ENCODE data around the gene C1QTNF9B.

Gene C1QTNF9B

GRCh38 chr13:23844132-23844531 is 53.2 kb downstream of the C1QTNF9B start:
- ATAC-seq (replicated peaks) (no peak), DNase-seq (no peak)
- Mint-ChIP-seq H3K9me3 (no peaks in the 10 kb centered on the region), H3K36me3 (ENCODE audit: insufficient read depth) (peaks cover 3% of the 10 kb centered on the region), H3K27me3 (no peaks in the 10 kb centered on the region), H3K4me3 (no peak overlapping the region), H3K27ac (peak overlapping the region in 1 of 2 donors; percentile 6), H3K4me1 (ENCODE audit: low read depth in 2 of 2) (peaks cover 5 to 11% of the 10 kb centered on the region in 2 donors)

- Mint-ChIP-seq H3K27me3 (no peaks in the 10 kb centered on the region), H3K4me3 (no peak overlapping the region), H3K36me3 (ENCODE audit: insufficient read depth) (peaks cover 3% of the 10 kb centered on the region), H3K4me1 (ENCODE audit: low read depth in 2 of 2) (peaks cover 5 to 11% of the 10 kb centered on the region in 2 donors), H3K27ac (peak overlapping the region; percentile 6 to 10), H3K9me3 (no peaks in the 10 kb centered on the region)
- DNase-seq (no peak), ATAC-seq (replicated peaks) (no peak)
Measured at GRCh38 chr13:23843436-23843835, 53.9 kb downstream of the C1QTNF9B start.

GRCh38 chr13:23842406-23842805 is 54.9 kb downstream of the C1QTNF9B start:
- H3K27me3 Mint-ChIP-seq = no peaks in the 10 kb centered on the region
- H3K27ac Mint-ChIP-seq = no peak overlapping the region
- H3K9me3 Mint-ChIP-seq = no peaks in the 10 kb centered on the region

More at GRCh38 chr13:23842406-23842805, 54.9 kb downstream of the C1QTNF9B start:
- DNase-seq = no peak
- H3K36me3 Mint-ChIP-seq (ENCODE audit: insufficient read depth) = peaks cover 3% of the 10 kb centered on the region
- ATAC-seq (replicated peaks) = no peak
- no peak overlapping the region for H3K4me3 Mint-ChIP-seq
- peaks cover 5 to 7% of the 10 kb centered on the region in 2 donors for H3K4me1 Mint-ChIP-seq (ENCODE audit: low read depth in 2 of 2)
